IPS DF 19.7 (cell line): ENCODE data around the gene CNOT6.

Experiments used
- DNase-seq: peaks from one replicate; pipeline ENCODE4 v3.0.0-alpha.2; 2013; ENCODE audit warnings: low read depth, low spot score

CNOT6 gene

GRCh38 chr5:180599981-180600553 lies 105.9 kb downstream of the CNOT6 start:
- no peak for DNase-seq

- no peak for DNase-seq
Measured at GRCh38 chr5:180600554-180601041, 106.4 kb downstream of the CNOT6 start.

- no peak for DNase-seq
Measured at GRCh38 chr5:180601591-180602480, 107.7 kb downstream of the CNOT6 start.

GRCh38 chr5:180602481-180603075 lies 108.4 kb downstream of the CNOT6 start:
- DNase-seq, result no peak

- DNase-seq, result no peak
Measured at GRCh38 chr5:180603076-180603594, 109.0 kb downstream of the CNOT6 start.

- no peak for DNase-seq
Measured at GRCh38 chr5:180604271-180604670, 110.1 kb downstream of the CNOT6 start.

GRCh38 chr5:180605554-180606214 lies 111.5 kb downstream of the CNOT6 start:
- DNase-seq, result no peak

- DNase-seq, result no peak
Measured at GRCh38 chr5:180606215-180606785, 112.1 kb downstream of the CNOT6 start.

GRCh38 chr5:180607861-180608571 lies 113.8 kb downstream of the CNOT6 start:
- no peak for DNase-seq

- no peak for DNase-seq
Measured at GRCh38 chr5:180608572-180609310, 114.6 kb downstream of the CNOT6 start.

- DNase-seq, result no peak
Measured at GRCh38 chr5:180609386-180609785, 115.2 kb downstream of the CNOT6 start.

- no peak for DNase-seq
Measured at GRCh38 chr5:180609817-180610550, 115.8 kb downstream of the CNOT6 start.

GRCh38 chr5:180611140-180611850 lies 117.1 kb downstream of the CNOT6 start:
- DNase-seq, result no peak

- no peak for DNase-seq
Measured at GRCh38 chr5:180612683-180613082, 118.5 kb downstream of the CNOT6 start.

- no peak for DNase-seq
Measured at GRCh38 chr5:180613188-180613813, 119.1 kb downstream of the CNOT6 start.

- no peak for DNase-seq
Measured at GRCh38 chr5:180613814-180614188, 119.6 kb downstream of the CNOT6 start.

GRCh38 chr5:180618487-180618828 lies 124.3 kb downstream of the CNOT6 start:
- DNase-seq, result no peak

- DNase-seq, result no peak
Measured at GRCh38 chr5:180618829-180619562, 124.8 kb downstream of the CNOT6 start.
